Measurements from ENCODE around the gene ABCC1. TPM values are rescaled to one million over a fixed set of nuclear protein-coding genes. Genes with fewer than 3 reads are reported as not detected.

The ABCC1 gene
- total RNA-seq, 4 donors from 2014 or later, result 24.3 to 32.2 (median 25.7) TPM

DNA sequence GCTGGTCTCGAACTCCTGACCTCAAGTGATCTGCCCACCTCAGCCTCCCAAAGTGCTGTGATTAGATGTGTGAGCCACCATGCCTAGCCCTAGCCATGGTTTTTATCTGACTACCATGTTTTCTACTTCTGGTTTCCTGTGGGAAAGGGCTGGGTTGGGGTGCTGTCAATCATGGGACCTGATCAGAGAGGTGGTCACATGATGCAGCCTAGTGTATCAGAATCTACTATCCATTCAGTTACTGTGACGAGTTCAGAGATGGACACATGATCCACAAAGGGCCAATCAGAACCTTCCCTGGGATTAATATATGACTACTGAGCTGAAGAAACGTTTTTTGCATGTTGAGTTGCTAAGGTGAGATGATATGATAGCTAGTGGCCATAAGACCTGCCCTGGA lies 214.8 kb downstream of the ABCC1 start:
- peaks cover 0 to 7% (median under 1%) of the 10 kb centered on the region in 4 donors for H3K9me3 ChIP-seq
- H3K27ac ChIP-seq, result no peak overlapping the region
- H3K36me3 ChIP-seq, result no peaks in the 10 kb centered on the region
- TF ChIP-seq CTCF (IDR thresholded peaks at IDR 0.05) (no peak), EP300 (IDR thresholded peaks at IDR 0.05) (no peak)
- no peak overlapping the region for H3K4me3 ChIP-seq
- H3K4me1 ChIP-seq, result no peaks in the 10 kb centered on the region
- H3K27me3 ChIP-seq, result no peaks in the 10 kb centered on the region
- 75 to 86% methylated on average over 3 of the region's 3 CpGs for WGBS, 2 donors
- no peak for DNase-seq (ENCODE audit: low spot score in 2 of 2)

DNA sequence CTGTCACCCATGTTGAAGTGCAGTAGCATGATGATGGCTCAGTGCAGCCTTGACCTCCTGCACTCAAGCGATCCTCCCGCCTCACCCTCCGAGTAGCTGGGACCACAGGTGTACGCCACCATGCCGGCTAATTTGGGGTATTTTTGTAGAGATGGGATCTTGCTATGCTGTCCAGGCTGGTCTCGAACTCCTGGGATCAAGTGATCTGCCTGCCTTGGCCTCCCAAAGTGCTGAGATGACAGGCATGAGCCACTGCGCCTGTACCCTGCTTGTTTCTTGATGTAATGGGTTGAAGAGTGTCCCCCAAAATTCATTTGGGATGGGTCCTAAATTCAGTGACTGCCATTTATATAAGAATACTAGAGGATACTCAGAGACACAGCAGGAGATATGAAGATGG lies 216.7 kb downstream of the ABCC1 start:
- H3K27me3 ChIP-seq, result no peaks in the 10 kb centered on the region
- no peaks in the 10 kb centered on the region for H3K4me1 ChIP-seq
- whole genome bisulfite sequencing, 2 donors, result 82 to 90% methylated on average over 7 of the region's 7 CpGs
- no peak overlapping the region for H3K4me3 ChIP-seq
- no peak overlapping the region for H3K27ac ChIP-seq
- no peaks in the 10 kb centered on the region for H3K9me3 ChIP-seq
- no peak for DNase-seq (ENCODE audit: low spot score in 2 of 2)
- TF ChIP-seq CTCF (IDR thresholded peaks at IDR 0.05), result no peak
- no peak for TF ChIP-seq POLR2A (IDR thresholded peaks at IDR 0.05)
- no peak for TF ChIP-seq EP300 (IDR thresholded peaks at IDR 0.05)
- H3K36me3 ChIP-seq, result no peaks in the 10 kb centered on the region

GRCh38 chr16:16166949-16167348 lies 217.5 kb downstream of the ABCC1 start:
- DNase-seq (ENCODE audit: low spot score in 2 of 2), result no peak
- H3K4me1 ChIP-seq, result no peaks in the 10 kb centered on the region
- H3K27me3 ChIP-seq, result no peaks in the 10 kb centered on the region
- H3K27ac ChIP-seq, result no peak overlapping the region
- 30 to 36% methylated on average over 2 of the region's 2 CpGs for WGBS, 2 donors
- H3K36me3 ChIP-seq, result no peaks in the 10 kb centered on the region
- no peak overlapping the region for H3K4me3 ChIP-seq
- no peaks in the 10 kb centered on the region for H3K9me3 ChIP-seq
- TF ChIP-seq CTCF (IDR thresholded peaks at IDR 0.05) (no peak), POLR2A (IDR thresholded peaks at IDR 0.05) (no peak), EP300 (IDR thresholded peaks at IDR 0.05) (no peak)

- Histone ChIP-seq H3K4me1 (no peaks in the 10 kb centered on the region), H3K9me3 (no peaks in the 10 kb centered on the region), H3K4me3 (no peak overlapping the region), H3K36me3 (no peaks in the 10 kb centered on the region), H3K27ac (no peak overlapping the region), H3K27me3 (no peaks in the 10 kb centered on the region)
- TF ChIP-seq POLR2A (IDR thresholded peaks at IDR 0.05) (no peak), EP300 (IDR thresholded peaks at IDR 0.05) (no peak), CTCF (IDR thresholded peaks at IDR 0.05) (no peak)
- DNase-seq (ENCODE audit: low spot score in 2 of 2), result no peak
- 91% methylated on average over 11 of the region's 11 CpGs for WGBS, 2 donors
These were observed 218.5 kb downstream of the ABCC1 start for GRCh38 chr16:16167927-16168326.

DNA sequence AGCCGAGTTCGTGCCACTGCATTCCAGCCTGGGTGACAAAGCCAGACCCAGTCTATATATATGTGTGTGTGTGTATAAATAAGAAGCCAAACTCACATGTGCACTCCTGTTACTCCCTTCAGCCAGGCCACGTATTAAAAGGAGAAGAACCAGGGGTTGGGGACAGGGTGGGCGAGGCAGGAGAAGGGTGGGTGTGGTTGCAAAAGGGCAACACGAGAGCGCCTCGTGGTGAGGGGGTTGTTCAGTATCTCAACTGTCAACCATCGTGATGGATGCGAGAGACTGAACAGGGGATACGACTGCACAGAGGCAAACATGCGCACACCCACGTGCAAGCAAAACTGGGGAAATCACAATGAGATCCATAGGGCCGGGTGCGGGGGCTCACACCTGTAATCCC lies 219.0 kb downstream of the ABCC1 start:
- no peaks in the 10 kb centered on the region for H3K27me3 ChIP-seq
- H3K4me3 ChIP-seq, result no peak overlapping the region
- TF ChIP-seq EP300 (IDR thresholded peaks at IDR 0.05) (no peak), CTCF (IDR thresholded peaks at IDR 0.05) (no peak), POLR2A (IDR thresholded peaks at IDR 0.05) (no peak)
- WGBS, 2 donors, result 87 to 90% methylated on average over 14 of the region's 14 CpGs
- H3K36me3 ChIP-seq, result no peaks in the 10 kb centered on the region
- no peaks in the 10 kb centered on the region for H3K4me1 ChIP-seq
- no peaks in the 10 kb centered on the region for H3K9me3 ChIP-seq
- DNase-seq (ENCODE audit: low spot score in 2 of 2), result no peak
- H3K27ac ChIP-seq, result no peak overlapping the region
